ENCODE data around the gene PTPN5.

PTPN5 gene

GRCh38 chr11:18713646-18714442 is 77.8 kb downstream of the PTPN5 start:
- no peak for DNase-seq (ENCODE audit: low read depth, low spot score)
- no peak overlapping the region for H3K4me3 ChIP-seq (ENCODE audit: low read depth, low read length)
- in situ Hi-C loops (cut with HindIII; ENCODE audit: low sequenced_read_pairs), result no loop called here
- TF ChIP-seq, protein P1, sequence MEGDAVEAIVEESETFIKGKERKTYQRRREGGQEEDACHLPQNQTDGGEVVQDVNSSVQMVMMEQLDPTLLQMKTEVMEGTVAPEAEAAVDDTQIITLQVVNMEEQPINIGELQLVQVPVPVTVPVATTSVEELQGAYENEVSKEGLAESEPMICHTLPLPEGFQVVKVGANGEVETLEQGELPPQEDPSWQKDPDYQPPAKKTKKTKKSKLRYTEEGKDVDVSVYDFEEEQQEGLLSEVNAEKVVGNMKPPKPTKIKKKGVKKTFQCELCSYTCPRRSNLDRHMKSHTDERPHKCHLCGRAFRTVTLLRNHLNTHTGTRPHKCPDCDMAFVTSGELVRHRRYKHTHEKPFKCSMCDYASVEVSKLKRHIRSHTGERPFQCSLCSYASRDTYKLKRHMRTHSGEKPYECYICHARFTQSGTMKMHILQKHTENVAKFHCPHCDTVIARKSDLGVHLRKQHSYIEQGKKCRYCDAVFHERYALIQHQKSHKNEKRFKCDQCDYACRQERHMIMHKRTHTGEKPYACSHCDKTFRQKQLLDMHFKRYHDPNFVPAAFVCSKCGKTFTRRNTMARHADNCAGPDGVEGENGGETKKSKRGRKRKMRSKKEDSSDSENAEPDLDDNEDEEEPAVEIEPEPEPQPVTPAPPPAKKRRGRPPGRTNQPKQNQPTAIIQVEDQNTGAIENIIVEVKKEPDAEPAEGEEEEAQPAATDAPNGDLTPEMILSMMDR (IDR thresholded peaks at IDR 0.05; ENCODE audit: low read depth, low read length), result no peak

DNA sequence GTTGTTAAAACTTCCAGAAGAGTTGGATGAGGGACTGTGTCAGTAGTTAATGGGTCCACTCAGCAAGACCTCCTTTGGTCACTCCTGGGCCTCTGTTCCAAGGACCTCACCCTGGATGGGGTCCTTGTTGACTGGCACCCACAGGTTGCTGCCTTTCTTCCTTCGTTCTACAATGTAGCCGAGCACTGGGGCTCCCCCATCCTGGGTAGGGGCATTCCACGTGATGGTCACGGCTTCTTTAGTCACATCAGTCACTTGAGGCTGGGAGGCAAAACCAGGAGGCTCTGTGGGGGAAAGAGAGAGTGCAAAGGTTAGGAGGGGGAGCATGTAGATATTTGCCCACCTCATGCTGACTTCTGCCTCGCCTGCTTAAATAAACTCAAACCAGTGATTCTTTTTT is 81.1 kb downstream of the PTPN5 start:
- in situ Hi-C loops (cut with HindIII; ENCODE audit: low sequenced_read_pairs), result no loop called here
- no peak for DNase-seq (ENCODE audit: low read depth, low spot score)

DNA sequence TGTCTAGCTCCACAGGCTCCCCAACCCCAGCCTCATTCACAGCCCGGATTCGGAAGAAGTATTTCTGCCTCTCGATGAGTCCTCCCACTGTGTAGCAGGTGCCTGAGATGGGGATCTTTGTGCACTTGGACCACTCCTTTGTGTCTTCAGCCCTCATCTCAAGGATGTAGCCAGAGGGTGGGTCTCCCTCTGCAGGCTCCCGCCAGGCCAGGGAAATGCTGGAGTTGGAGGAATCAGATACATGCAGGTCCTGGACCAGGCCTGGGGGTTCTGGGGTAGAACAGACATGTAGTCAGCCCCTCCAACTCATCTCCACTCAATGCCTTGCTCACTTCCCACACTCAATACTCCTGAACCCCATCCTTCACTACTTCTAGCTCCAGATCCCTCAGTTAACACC is 82.2 kb downstream of the PTPN5 start:
- in situ Hi-C loops (cut with HindIII; ENCODE audit: low sequenced_read_pairs), result no loop called here
- no peak for DNase-seq (ENCODE audit: low read depth, low spot score)
- H3K4me3 ChIP-seq (ENCODE audit: low read depth, low read length), result no peak overlapping the region
- TF ChIP-seq, protein P1 (IDR thresholded peaks at IDR 0.05; ENCODE audit: low read depth, low read length), result no peak

More for the DNA sequence above, 81.1 kb downstream of the PTPN5 start:
- TF ChIP-seq, protein P1 (IDR thresholded peaks at IDR 0.05; ENCODE audit: low read depth, low read length), result no peak
- H3K4me3 ChIP-seq (ENCODE audit: low read depth, low read length), result no peak overlapping the region

GRCh38 chr11:18707811-18708340 is 83.7 kb downstream of the PTPN5 start:
- TF ChIP-seq, protein P1 (IDR thresholded peaks at IDR 0.05; ENCODE audit: low read depth, low read length), result no peak
- DNase-seq (ENCODE audit: low read depth, low spot score), result no peak
- no peak overlapping the region for H3K4me3 ChIP-seq (ENCODE audit: low read depth, low read length)
- in situ Hi-C loops (cut with HindIII; ENCODE audit: low sequenced_read_pairs), result no loop called here

- TF ChIP-seq, protein P1 (IDR thresholded peaks at IDR 0.05; ENCODE audit: low read depth, low read length), result no peak
- no peak for DNase-seq (ENCODE audit: low read depth, low spot score)
- in situ Hi-C loops (cut with HindIII; ENCODE audit: low sequenced_read_pairs), result no loop called here
- peak overlapping the region; percentile 34 for H3K4me3 ChIP-seq (ENCODE audit: low read depth, low read length)
Observed at GRCh38 chr11:18706330-18707243, 85.0 kb downstream of the PTPN5 start.

GRCh38 chr11:18705651-18706281 is 85.8 kb downstream of the PTPN5 start:
- H3K4me3 ChIP-seq (ENCODE audit: low read depth, low read length), result peak overlapping the region; percentile 34
- TF ChIP-seq, protein P1 (IDR thresholded peaks at IDR 0.05; ENCODE audit: low read depth, low read length), result no peak
- DNase-seq (ENCODE audit: low read depth, low spot score), result no peak
- in situ Hi-C loops (cut with HindIII; ENCODE audit: low sequenced_read_pairs), result no loop called here

All from astrocyte of the spinal cord (primary cell).